ENCODE measurements around the gene TRIM6.

TRIM6 gene

GRCh38 chr11:5658318-5658717 lies 61.9 kb downstream of the TRIM6 start:
- no peak overlapping the region for H3K4me3 ChIP-seq (ENCODE audit: insufficient read depth, low read depth, low read length, poor library complexity, severe bottlenecking)
- H3K27me3 ChIP-seq (replicated peaks; ENCODE audit: control insufficient read depth, insufficient read depth, low read length, poor library complexity, severe bottlenecking) = no peaks in the 10 kb centered on the region
- H3K9me3 ChIP-seq (ENCODE audit: control insufficient read depth, low read length) = no peaks in the 10 kb centered on the region
- no peaks in the 10 kb centered on the region for H3K36me3 ChIP-seq (ENCODE audit: control insufficient read depth, insufficient read depth, low read length)
- H3K4me1 ChIP-seq (ENCODE audit: control insufficient read depth, insufficient read depth, low read length, poor library complexity, severe bottlenecking) = no peaks in the 10 kb centered on the region
- no peak for DNase-seq
- no peak overlapping the region for H3K27ac ChIP-seq (ENCODE audit: insufficient read depth, low read length, poor library complexity, severe bottlenecking)

Data from effector memory CD4-positive, alpha-beta T cell (primary cell).